Cardiac muscle cell (in vitro differentiated cells and primary cell): Measurements from ENCODE around the gene ZMYM4. TPM values are rescaled to one million over a fixed set of nuclear protein-coding genes. Genes with fewer than 3 reads are reported as not detected.
A peak's percentile ranks its signal among the peaks of the same experiment; 100 is the strongest.

ENCODE experiments used
- DNase-seq, 2 donors: peaks; one replicate each; pipeline versions ENCODE4 v3.0.0 to v3.0.0-alpha.2; 2010 to 2017; ENCODE audit warnings: low read depth in 1 of 2, low spot score in 1 of 2
- H3K27ac ChIP-seq: fragments of 200-600 bp; sonication (generic); 2 replicates; pipeline ENCODE4 v1.5.1; 2016
- H3K27me3 ChIP-seq: fragments of 200-600 bp; sonication (generic); 2 replicates; pipeline ENCODE4 v1.6.0; 2016; ENCODE audit warnings: control low read depth
- H3K36me3 ChIP-seq: fragments of 200-600 bp; sonication (generic); 2 replicates; pipeline ENCODE4 v1.5.1; 2016; ENCODE audit warnings: control low read depth
- H3K4me1 ChIP-seq: fragments of 200-600 bp; sonication (generic); 2 replicates; pipeline ENCODE4 v1.8.1; 2017; ENCODE audit warnings: low read depth, mild to moderate bottlenecking, mixed run types
- H3K4me3 ChIP-seq: fragments of 200-600 bp; sonication (generic); 2 replicates; pipeline ENCODE4 v1.5.1; 2016; ENCODE audit warnings: mild to moderate bottlenecking
- H3K9me3 ChIP-seq: fragments of 200-600 bp; sonication (generic); 2 replicates; pipeline ENCODE4 v1.5.1; 2017; ENCODE audit warnings: low read depth, mild to moderate bottlenecking, control low read depth
- CTCF ChIP-seq: IDR thresholded peaks from 2 replicates; pipeline ENCODE4 v1.5.1; 2012; ENCODE audit warnings: low read depth, mild to moderate bottlenecking, low read length
- polyA plus RNA-seq: library from polyadenylated mRNA; unstranded; fragments of >200 nt; fragmentation: Nextera tagmentation; extraction: Ambion mirVana; gene quantifications from 2 replicates; pipeline ENCODE4 v1.2.1, GENCODE V29; 2016
- total RNA-seq: library from RNA; depleted of rRNA; stranded (reverse); fragments of >200 nt; gene quantifications from 2 replicates; pipeline ENCODE4 v1.2.3, GENCODE V29; 2016

ZMYM4 gene
- total and polyA plus RNA-seq, 2 experiments from 2014 or later: 27.9 to 34.8 TPM

GRCh38 chr1:35439626-35440025 lies 171.1 kb downstream of the ZMYM4 start:
- no peak overlapping the region for H3K27ac ChIP-seq
- no peaks in the 10 kb centered on the region for H3K9me3 ChIP-seq
- no peaks in the 10 kb centered on the region for H3K27me3 ChIP-seq
- no peak for TF ChIP-seq CTCF
- H3K4me3 ChIP-seq: no peak overlapping the region
- DNase-seq: no peak
- H3K36me3 ChIP-seq: peaks cover 36% of the 10 kb centered on the region
- no peaks in the 10 kb centered on the region for H3K4me1 ChIP-seq

GRCh38 chr1:35441926-35442579 lies 173.5 kb downstream of the ZMYM4 start:
- H3K9me3 ChIP-seq: no peaks in the 10 kb centered on the region
- no peak for DNase-seq
- H3K4me1 ChIP-seq: no peaks in the 10 kb centered on the region
- H3K36me3 ChIP-seq: peaks cover 40% of the 10 kb centered on the region
- H3K27ac ChIP-seq: no peak overlapping the region
- no peak for TF ChIP-seq CTCF
- no peak overlapping the region for H3K4me3 ChIP-seq
- no peaks in the 10 kb centered on the region for H3K27me3 ChIP-seq

GRCh38 chr1:35442734-35443133 lies 174.2 kb downstream of the ZMYM4 start:
- no peaks in the 10 kb centered on the region for H3K27me3 ChIP-seq
- TF ChIP-seq CTCF: no peak
- peaks cover 41% of the 10 kb centered on the region for H3K36me3 ChIP-seq
- no peaks in the 10 kb centered on the region for H3K4me1 ChIP-seq
- H3K9me3 ChIP-seq: no peaks in the 10 kb centered on the region
- H3K4me3 ChIP-seq: no peak overlapping the region
- H3K27ac ChIP-seq: no peak overlapping the region
- no peak for DNase-seq

- peaks cover 52% of the 10 kb centered on the region for H3K36me3 ChIP-seq
- H3K9me3 ChIP-seq: no peaks in the 10 kb centered on the region
- TF ChIP-seq CTCF: peak; percentile 12
- no peak overlapping the region for H3K4me3 ChIP-seq
- no peak overlapping the region for H3K27ac ChIP-seq
- DNase-seq: peak in 1 of 2 donors; percentile 30
- H3K4me1 ChIP-seq: no peaks in the 10 kb centered on the region
- H3K27me3 ChIP-seq: no peaks in the 10 kb centered on the region
Measured at GRCh38 chr1:35443768-35444518, 175.4 kb downstream of the ZMYM4 start.

GRCh38 chr1:35444519-35444774 lies 175.9 kb downstream of the ZMYM4 start:
- no peak overlapping the region for H3K27ac ChIP-seq
- no peaks in the 10 kb centered on the region for H3K4me1 ChIP-seq
- DNase-seq: no peak
- no peaks in the 10 kb centered on the region for H3K9me3 ChIP-seq
- peaks cover 52% of the 10 kb centered on the region for H3K36me3 ChIP-seq
- H3K4me3 ChIP-seq: no peak overlapping the region
- TF ChIP-seq CTCF: no peak
- no peaks in the 10 kb centered on the region for H3K27me3 ChIP-seq
